ENCODE measurements around the gene TMEM125. TPM values are rescaled to one million over a fixed set of nuclear protein-coding genes. Genes with fewer than 3 reads are reported as not detected.

Gene TMEM125
- total and polyA plus RNA-seq, 10 of the 15 experiments (the other 5 are each of a cell fraction or from before 2014, with no cell fraction given), result 0.28 TPM; not detected in 9

DNA sequence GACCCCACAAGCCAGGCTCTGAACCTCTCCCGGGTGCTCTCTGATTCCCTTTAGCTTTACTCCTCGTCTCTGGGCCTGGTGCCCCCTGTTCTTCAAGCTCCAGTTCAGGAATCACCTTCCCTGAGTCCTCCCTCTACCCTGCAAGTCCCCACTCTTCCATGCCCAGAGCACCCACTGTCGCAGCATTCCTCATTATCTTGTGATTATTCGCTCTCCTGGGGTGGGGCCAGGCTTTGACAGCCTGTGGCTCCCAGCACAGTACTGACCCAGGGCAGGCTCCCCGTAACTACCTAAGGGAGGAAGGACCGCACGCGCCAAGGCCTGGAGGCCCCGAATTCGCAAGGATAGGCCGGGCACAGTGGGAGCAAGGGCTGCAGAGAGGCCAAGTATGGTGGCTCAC, 16.3 kb downstream of the TMEM125 start:
- Histone ChIP-seq H3K27ac (ENCODE audit: control insufficient read depth, insufficient read depth) (no peak overlapping the region), H3K9me3 (replicated peaks; ENCODE audit: control insufficient read depth, insufficient read depth, low read length) (no peaks in the 10 kb centered on the region), H3K36me3 (ENCODE audit: control insufficient read depth in 2 of 2, insufficient read depth in 2 of 2, low read length in 1 of 2) (no peaks in the 10 kb centered on the region), H3K9ac (ENCODE audit: control insufficient read depth, insufficient read depth, low read length) (no peak overlapping the region), H2AFZ (ENCODE audit: control insufficient read depth, low read depth, low read length) (no peak overlapping the region), H4K20me1 (ENCODE audit: control insufficient read depth, insufficient read depth) (no peaks in the 10 kb centered on the region), H3K27me3 (replicated peaks in 1 of 2; ENCODE audit: control insufficient read depth in 2 of 2, insufficient read depth in 2 of 2, low read length in 1 of 2) (no peaks in the 10 kb centered on the region; a peak in 2 of 4 replicates), H3K79me2 (ENCODE audit: control insufficient read depth, insufficient read depth, low read length) (no peaks in the 10 kb centered on the region), H3K4me3 (no peak overlapping the region), H3K4me2 (ENCODE audit: control insufficient read depth, insufficient read depth) (no peak overlapping the region), H3K4me1 (ENCODE audit: control insufficient read depth, insufficient read depth, low read length) (no peaks in the 10 kb centered on the region)
- DNase-seq (ENCODE audit: low read depth, low spot score) (no peak), ATAC-seq (no peak), FAIRE-seq (no peak)
- ChIA-PET RAD21 (ENCODE audit: unreplicated experiment) (no interaction called here), SMC1A (ENCODE audit: uncharacterized antibody, unreplicated experiment) (interaction anchor here (0.9 kb wide), 1 partner anchor 17 kb away, joined by 3 read pairs; no protein-coding TSS in a partner anchor), CTCF (interaction anchor here (0.6 to 1.1 kb wide), 2 partner anchors 9 to 12 kb away, joined by 5 read pairs; no protein-coding TSS in a partner anchor), POLR2A (interaction anchor here (0.5 to 1.6 kb wide), 3 partner anchors 8 to 111 kb away, joined by 4 to 7 read pairs (median 4); no protein-coding TSS in a partner anchor)
- TF ChIP-seq CBFB (IDR thresholded peaks at IDR 0.05; ENCODE audit: low read depth), result no peak
- no peak for TF ChIP-seq KAT2A (conservative IDR thresholded peaks at IDR 0.05; ENCODE audit: control insufficient read depth, low read depth, low read length)
- TF ChIP-seq SRF (IDR thresholded peaks at IDR 0.05; ENCODE audit: low read depth in 2 of 2, low read length in 2 of 2), result no peak
- TF ChIP-seq PAX8 (IDR thresholded peaks at IDR 0.05), result no peak
- no peak for TF ChIP-seq MTA2 (IDR thresholded peaks at IDR 0.05; ENCODE audit: low read depth)
- TF ChIP-seq YBX1 (IDR thresholded peaks at IDR 0.05), result no peak
- no peak for TF ChIP-seq NFYB (IDR thresholded peaks at IDR 0.05; ENCODE audit: insufficient read depth, low read depth, low read length)
- TF ChIP-seq STAT1 (conservative IDR thresholded peaks at IDR 0.05), result no peak
- intact Hi-C loops (cut with micrococcal nuclease; ENCODE audit: unreplicated experiment) (no loop called here), in situ Hi-C loops (cut with MboI) (no loop called here)
- WGBS (ENCODE audit: insufficient coverage, insufficient replicate concordance, low lambda C conversion rate, missing lambda C conversion rate), result 72% methylated on average over 11 of the region's 11 CpGs
- BruUV-seq (replicated peaks), result no TSS peak

- Histone ChIP-seq H3K9me3 (replicated peaks; ENCODE audit: control insufficient read depth, insufficient read depth, low read length) (no peaks in the 10 kb centered on the region), H3K9ac (ENCODE audit: control insufficient read depth, insufficient read depth, low read length) (no peak overlapping the region), H2AFZ (ENCODE audit: control insufficient read depth, low read depth, low read length) (no peak overlapping the region), H3K4me1 (ENCODE audit: control insufficient read depth, insufficient read depth, low read length) (no peaks in the 10 kb centered on the region), H3K27ac (ENCODE audit: control insufficient read depth, insufficient read depth) (no peak overlapping the region), H3K27me3 (replicated peaks in 1 of 2; ENCODE audit: control insufficient read depth in 2 of 2, insufficient read depth in 2 of 2, low read length in 1 of 2) (no peaks in the 10 kb centered on the region; a peak in 2 of 4 replicates), H3K36me3 (ENCODE audit: control insufficient read depth in 2 of 2, insufficient read depth in 2 of 2, low read length in 1 of 2) (no peaks in the 10 kb centered on the region), H3K79me2 (ENCODE audit: control insufficient read depth, insufficient read depth, low read length) (no peaks in the 10 kb centered on the region), H3K4me2 (ENCODE audit: control insufficient read depth, insufficient read depth) (no peak overlapping the region), H4K20me1 (ENCODE audit: control insufficient read depth, insufficient read depth) (no peaks in the 10 kb centered on the region), H3K4me3 (no peak overlapping the region)
- no peak for DNase-seq (ENCODE audit: low read depth, low spot score)
- POLR2A ChIA-PET, result interaction anchor here (0.5 to 1.6 kb wide), 3 partner anchors 8 to 110 kb away, joined by 4 to 7 read pairs (median 4); no protein-coding TSS in a partner anchor
- SMC1A ChIA-PET (ENCODE audit: uncharacterized antibody, unreplicated experiment), result no interaction called here
- TF ChIP-seq USF2 (IDR thresholded peaks at IDR 0.05; ENCODE audit: borderline replicate concordance, low read depth, low read length) (no peak), KDM1A (IDR thresholded peaks at IDR 0.05; ENCODE audit: borderline replicate concordance) (no peak)
- RAD21 ChIA-PET (ENCODE audit: unreplicated experiment), result no interaction called here
- 31% methylated on average over 5 of the region's 5 CpGs for WGBS (ENCODE audit: insufficient coverage, insufficient replicate concordance, low lambda C conversion rate, missing lambda C conversion rate)
- no peak for FAIRE-seq
- in situ Hi-C loops (cut with MboI), result no loop called here
- no TSS peak for BruUV-seq (replicated peaks)
- intact Hi-C loops (cut with micrococcal nuclease; ENCODE audit: unreplicated experiment), result no loop called here
- CTCF ChIA-PET, result interaction anchor here (0.6 kb wide), 1 partner anchor 12 kb away, joined by 5 read pairs; no protein-coding TSS in a partner anchor
- no peak for ATAC-seq
These were observed 16.8 kb downstream of the TMEM125 start for GRCh38 chr1:43286533-43286932.

All from GM12878 (cell line).